ENCODE measurements around the gene MGME1. TPM values are rescaled to one million over a fixed set of nuclear protein-coding genes. Genes with fewer than 3 reads are reported as not detected.

The MGME1 gene
- total RNA-seq, 1 donor from 2014 or later = 20.3 TPM

GRCh38 chr20:17936286-17936760, 32.5 kb upstream of the MGME1 start:
- Mint-ChIP-seq H3K9me3 (ENCODE audit: low read depth) (peaks cover 4% of the 10 kb centered on the region), H3K4me1 (ENCODE audit: low read depth) (peaks cover 23% of the 10 kb centered on the region), H3K36me3 (ENCODE audit: insufficient read depth) (no peaks in the 10 kb centered on the region), H3K27me3 (no peaks in the 10 kb centered on the region), H3K27ac (no peak overlapping the region), H3K4me3 (ENCODE audit: low read depth) (no peak overlapping the region)
- no peak for DNase-seq (ENCODE audit: low spot score, unreplicated experiment)
- TF ChIP-seq CTCF (IDR thresholded peaks at IDR 0.05; ENCODE audit: unreplicated experiment) = no peak

GRCh38 chr20:17936761-17937732, 31.8 kb upstream of the MGME1 start:
- DNase-seq (ENCODE audit: low spot score, unreplicated experiment) = no peak
- Mint-ChIP-seq H3K36me3 (ENCODE audit: insufficient read depth) (peaks cover 2% of the 10 kb centered on the region), H3K4me1 (ENCODE audit: low read depth) (peaks cover 23% of the 10 kb centered on the region), H3K9me3 (ENCODE audit: low read depth) (peaks cover 3% of the 10 kb centered on the region), H3K4me3 (ENCODE audit: low read depth) (no peak overlapping the region), H3K27me3 (no peaks in the 10 kb centered on the region), H3K27ac (peak overlapping the region; percentile 2)
- TF ChIP-seq CTCF (IDR thresholded peaks at IDR 0.05; ENCODE audit: unreplicated experiment) = no peak

DNA sequence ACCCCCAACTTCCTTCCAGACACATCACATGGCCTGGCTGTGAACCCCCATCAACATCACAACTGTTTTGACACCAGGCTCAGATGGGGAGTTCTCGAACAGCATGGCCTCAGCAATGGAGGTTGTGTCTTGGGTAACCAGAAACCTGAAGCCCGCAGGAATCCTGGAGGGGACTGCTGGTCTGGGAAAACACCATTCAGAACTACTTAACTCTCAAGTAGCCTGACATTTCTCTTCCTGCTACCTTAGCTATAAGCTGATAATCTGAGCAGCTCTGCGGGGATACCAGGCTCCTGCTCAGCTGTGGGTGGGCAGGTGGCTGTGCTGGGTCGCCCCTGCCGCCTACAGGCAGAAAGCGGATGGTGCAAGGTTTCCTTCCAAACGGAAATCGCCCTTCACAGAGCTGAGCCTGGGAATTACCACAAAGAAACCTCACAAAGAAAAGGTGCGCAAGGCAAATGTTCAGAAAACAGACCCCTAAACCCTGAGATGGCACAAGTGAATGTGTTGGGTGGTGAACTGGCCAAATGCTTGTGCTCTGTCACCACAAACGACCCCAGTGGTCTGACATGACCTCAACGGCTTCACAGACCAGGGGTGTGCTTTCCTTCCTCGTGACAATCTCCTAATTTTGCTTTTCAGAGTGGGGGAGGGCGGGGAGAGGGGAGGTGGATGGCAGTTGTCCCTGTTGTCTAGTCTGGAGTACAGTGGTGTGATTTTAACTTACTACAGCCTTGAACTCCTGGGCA, 29.8 kb upstream of the MGME1 start:
- Mint-ChIP-seq H3K36me3 (ENCODE audit: insufficient read depth) (peaks cover 12% of the 10 kb centered on the region), H3K4me1 (ENCODE audit: low read depth) (peaks cover 18% of the 10 kb centered on the region), H3K27me3 (no peaks in the 10 kb centered on the region), H3K9me3 (ENCODE audit: low read depth) (no peaks in the 10 kb centered on the region), H3K27ac (peak overlapping the region; percentile 52), H3K4me3 (ENCODE audit: low read depth) (no peak overlapping the region)
- DNase-seq (ENCODE audit: low spot score, unreplicated experiment) = peak; percentile 54
- TF ChIP-seq CTCF (IDR thresholded peaks at IDR 0.05; ENCODE audit: unreplicated experiment) = peak; percentile 84

DNA sequence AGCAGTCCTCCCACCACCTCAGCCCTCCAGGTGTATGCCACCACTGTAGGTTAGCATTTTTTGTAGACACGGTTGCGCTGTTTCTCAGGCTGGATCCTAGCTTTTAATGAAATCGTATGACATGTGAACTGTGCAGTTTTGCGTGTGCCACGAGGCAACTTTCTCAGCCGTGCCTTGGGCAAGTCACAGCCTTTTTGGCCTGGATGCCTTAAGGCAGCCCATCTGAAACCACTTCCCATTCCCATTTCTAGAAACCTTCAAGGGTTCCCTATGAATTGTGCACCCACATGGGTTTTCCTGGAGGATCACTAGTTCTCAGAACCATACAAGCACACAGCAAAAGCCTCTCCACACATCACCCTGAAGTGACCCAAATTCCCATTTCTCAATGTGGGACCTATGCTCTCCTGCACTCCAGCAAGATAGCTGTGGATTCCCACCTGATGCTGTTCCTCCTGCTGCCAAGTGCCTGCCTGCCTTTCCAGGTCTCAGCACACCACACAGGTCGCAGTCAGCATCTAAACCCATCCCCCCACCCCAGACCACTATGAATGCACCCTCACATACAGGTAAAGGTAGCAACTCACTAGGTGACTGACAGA, 29.1 kb upstream of the MGME1 start:
- no peak for TF ChIP-seq CTCF (IDR thresholded peaks at IDR 0.05; ENCODE audit: unreplicated experiment)
- no peak for DNase-seq (ENCODE audit: low spot score, unreplicated experiment)
- Mint-ChIP-seq H3K36me3 (ENCODE audit: insufficient read depth) (peaks cover 14% of the 10 kb centered on the region), H3K9me3 (ENCODE audit: low read depth) (no peaks in the 10 kb centered on the region), H3K4me3 (ENCODE audit: low read depth) (no peak overlapping the region), H3K4me1 (ENCODE audit: low read depth) (peaks cover 14% of the 10 kb centered on the region), H3K27ac (peak overlapping the region; percentile 91), H3K27me3 (no peaks in the 10 kb centered on the region)

Data from progenitor cell of endocrine pancreas (in vitro differentiated cells).